Thyroid gland (tissue), 4 donors: ENCODE measurements around the gene ATP4B.

Experiments
- POLR2A ChIP-seq, 2 donors: fragments of 450-650 bp; IDR thresholded peaks; one replicate each; pipeline ENCODE4 v1.6.1; 2017; ENCODE audit warnings: antibody characterized with exemption in 2 of 2, mild to moderate bottlenecking in 2 of 2, moderate library complexity in 1 of 2
- TF ChIP-seq, protein P1 (sequence below), 6 experiments: fragments of 200-600 bp in 3 of 6; fragments of 450-650 bp in 3 of 6; sonication (generic) in 3 of 6; IDR thresholded peaks; one replicate each; pipeline ENCODE4 v1.5.1; 2016 to 2019; ENCODE audit warnings: antibody characterized with exemption in 6 of 6, mild to moderate bottlenecking in 2 of 6, inconsistent platforms in 1 of 6, moderate library complexity in 1 of 6

DNA sequence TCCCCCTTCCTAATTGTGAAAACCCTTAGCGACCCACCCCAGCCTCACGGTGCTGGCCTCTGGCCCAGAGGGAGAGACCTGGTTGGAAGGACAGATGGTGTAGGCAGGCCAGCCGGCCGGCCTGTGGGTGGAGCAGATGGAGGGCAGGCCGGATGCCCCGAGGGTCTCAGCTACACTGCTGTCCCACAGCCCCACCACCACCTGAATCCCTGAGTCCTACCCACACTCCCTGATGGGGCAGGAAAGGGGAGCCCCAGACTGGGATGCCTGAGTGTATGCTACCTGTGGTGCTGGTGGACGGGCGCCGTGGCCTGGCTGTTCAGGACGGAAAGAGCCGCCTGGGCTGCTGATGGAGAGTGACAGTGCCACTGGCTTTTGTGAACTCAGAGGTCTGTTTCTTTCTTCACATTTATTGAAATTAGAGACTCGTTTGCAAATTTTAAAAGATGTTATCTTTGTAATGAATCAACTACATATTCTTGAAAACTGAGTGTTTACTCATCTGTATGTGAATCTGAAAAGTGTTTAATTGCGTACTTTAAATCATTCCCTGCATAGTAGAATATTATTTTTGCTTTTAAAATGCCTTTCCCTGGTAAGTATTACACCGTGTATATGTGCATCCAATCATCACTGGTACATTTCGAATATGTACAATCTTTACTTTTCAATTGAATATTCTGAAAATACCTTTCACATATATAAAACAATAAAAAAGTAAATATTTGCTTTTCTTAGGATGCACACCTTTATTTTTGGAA lies 37.8 kb downstream of the ATP4B start:
- TF ChIP-seq POLR2A (IDR thresholded peaks at IDR 0.05) = no peak
- TF ChIP-seq, protein P1, sequence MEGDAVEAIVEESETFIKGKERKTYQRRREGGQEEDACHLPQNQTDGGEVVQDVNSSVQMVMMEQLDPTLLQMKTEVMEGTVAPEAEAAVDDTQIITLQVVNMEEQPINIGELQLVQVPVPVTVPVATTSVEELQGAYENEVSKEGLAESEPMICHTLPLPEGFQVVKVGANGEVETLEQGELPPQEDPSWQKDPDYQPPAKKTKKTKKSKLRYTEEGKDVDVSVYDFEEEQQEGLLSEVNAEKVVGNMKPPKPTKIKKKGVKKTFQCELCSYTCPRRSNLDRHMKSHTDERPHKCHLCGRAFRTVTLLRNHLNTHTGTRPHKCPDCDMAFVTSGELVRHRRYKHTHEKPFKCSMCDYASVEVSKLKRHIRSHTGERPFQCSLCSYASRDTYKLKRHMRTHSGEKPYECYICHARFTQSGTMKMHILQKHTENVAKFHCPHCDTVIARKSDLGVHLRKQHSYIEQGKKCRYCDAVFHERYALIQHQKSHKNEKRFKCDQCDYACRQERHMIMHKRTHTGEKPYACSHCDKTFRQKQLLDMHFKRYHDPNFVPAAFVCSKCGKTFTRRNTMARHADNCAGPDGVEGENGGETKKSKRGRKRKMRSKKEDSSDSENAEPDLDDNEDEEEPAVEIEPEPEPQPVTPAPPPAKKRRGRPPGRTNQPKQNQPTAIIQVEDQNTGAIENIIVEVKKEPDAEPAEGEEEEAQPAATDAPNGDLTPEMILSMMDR (IDR thresholded peaks at IDR 0.05) = no peak
